SK-N-SH treated with all-trans-retinoic acid at 6 μM for 48 hours (cell line): ENCODE data around the gene HDAC10.

ENCODE experiments used
- ARNTL ChIP-seq: fragments of 450-650 bp; formaldehyde crosslinking; IDR thresholded peaks from 2 replicates; pipeline ENCODE4 v1.5.0; 2020; ENCODE audit warnings: low read depth, mild to moderate bottlenecking, moderate library complexity, borderline replicate concordance
- OSR1 ChIP-seq: fragments of 250-450 bp; sonication (Bioruptor Pico); IDR thresholded peaks from 2 replicates; pipeline ENCODE4 v1.8.0; 2022; ENCODE audit warnings: moderate library complexity, mild to moderate bottlenecking, inconsistent platforms
- PPARA ChIP-seq: fragments of 250-450 bp; sonication (Bioruptor Pico); IDR thresholded peaks from 2 replicates; pipeline ENCODE4 v1.5.0; 2020; ENCODE audit warnings: mild to moderate bottlenecking, borderline replicate concordance
- RARB ChIP-seq: fragments of 250-450 bp; sonication (Bioruptor Pico); IDR thresholded peaks from 2 replicates; pipeline ENCODE4 v1.8.0; 2021; ENCODE audit warnings: mild to moderate bottlenecking, moderate library complexity
- TCF4 ChIP-seq: fragments of 250-450 bp; sonication (Bioruptor Pico); IDR thresholded peaks from 2 replicates; pipeline ENCODE4 v1.8.0; 2021; ENCODE audit warnings: mild to moderate bottlenecking, moderate library complexity, borderline replicate concordance
- ZFP30 ChIP-seq: fragments of 450-650 bp; formaldehyde crosslinking; IDR thresholded peaks from 2 replicates; pipeline ENCODE4 v1.5.0; 2022; ENCODE audit warnings: mild to moderate bottlenecking, moderate library complexity
- ZNF70 ChIP-seq: fragments of 450-650 bp; formaldehyde crosslinking; IDR thresholded peaks from 2 replicates; pipeline ENCODE4 v1.5.0; 2020; ENCODE audit warnings: mild to moderate bottlenecking, moderate library complexity
- ZNF8 ChIP-seq: fragments of 450-650 bp; formaldehyde crosslinking; IDR thresholded peaks from 2 replicates; pipeline ENCODE4 v1.5.0; 2020; ENCODE audit warnings: mild to moderate bottlenecking, moderate library complexity
- TF ChIP-seq, protein P1 (sequence below): fragments of 250-450 bp; sonication (Bioruptor Pico); IDR thresholded peaks from 2 replicates; pipeline ENCODE4 v1.8.0; 2020; ENCODE audit warnings: mild to moderate bottlenecking, moderate library complexity, borderline replicate concordance
- TF ChIP-seq, protein P2 (sequence below): fragments of 250-450 bp; sonication (Bioruptor Pico); IDR thresholded peaks from 2 replicates; pipeline ENCODE4 v1.5.1; 2020; ENCODE audit warnings: low read depth, mild to moderate bottlenecking, moderate library complexity
- TF ChIP-seq, protein P3 (sequence below): fragments of 250-450 bp; sonication (Bioruptor Pico); IDR thresholded peaks from 2 replicates; pipeline ENCODE4 v1.5.0; 2020; ENCODE audit warnings: mild to moderate bottlenecking, moderate library complexity

DNA sequence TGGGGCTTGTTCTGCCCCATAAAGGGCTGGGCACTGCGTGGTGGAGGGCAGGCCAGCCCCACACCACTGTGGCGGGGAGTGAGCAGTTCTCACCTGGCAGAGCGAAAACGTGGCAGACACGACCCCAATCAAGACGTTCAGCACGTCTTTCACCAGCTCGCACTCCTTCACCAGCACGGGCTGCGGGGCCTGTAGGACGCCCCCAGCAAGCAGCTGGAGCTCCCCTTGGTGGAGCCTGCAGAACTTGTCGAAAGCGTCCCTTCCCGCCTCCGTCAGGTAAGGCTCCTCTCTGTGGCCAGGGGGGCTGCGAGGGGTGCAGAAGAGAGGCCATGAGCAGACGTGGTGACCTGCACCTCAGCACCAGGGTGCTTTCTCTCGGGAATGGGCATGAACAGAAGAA, 17.8 kb downstream of the HDAC10 start:
- TF ChIP-seq ARNTL (CRISPR knock-in tag) (no peak), ZNF70 (CRISPR knock-in tag) (no peak), OSR1 (no peak), ZNF8 (CRISPR knock-in tag) (no peak), TCF4 (no peak), ZFP30 (CRISPR knock-in tag) (no peak), RARB (CRISPR knock-in tag) (no peak), PPARA (CRISPR knock-in tag) (no peak)
- TF ChIP-seq, protein P1, sequence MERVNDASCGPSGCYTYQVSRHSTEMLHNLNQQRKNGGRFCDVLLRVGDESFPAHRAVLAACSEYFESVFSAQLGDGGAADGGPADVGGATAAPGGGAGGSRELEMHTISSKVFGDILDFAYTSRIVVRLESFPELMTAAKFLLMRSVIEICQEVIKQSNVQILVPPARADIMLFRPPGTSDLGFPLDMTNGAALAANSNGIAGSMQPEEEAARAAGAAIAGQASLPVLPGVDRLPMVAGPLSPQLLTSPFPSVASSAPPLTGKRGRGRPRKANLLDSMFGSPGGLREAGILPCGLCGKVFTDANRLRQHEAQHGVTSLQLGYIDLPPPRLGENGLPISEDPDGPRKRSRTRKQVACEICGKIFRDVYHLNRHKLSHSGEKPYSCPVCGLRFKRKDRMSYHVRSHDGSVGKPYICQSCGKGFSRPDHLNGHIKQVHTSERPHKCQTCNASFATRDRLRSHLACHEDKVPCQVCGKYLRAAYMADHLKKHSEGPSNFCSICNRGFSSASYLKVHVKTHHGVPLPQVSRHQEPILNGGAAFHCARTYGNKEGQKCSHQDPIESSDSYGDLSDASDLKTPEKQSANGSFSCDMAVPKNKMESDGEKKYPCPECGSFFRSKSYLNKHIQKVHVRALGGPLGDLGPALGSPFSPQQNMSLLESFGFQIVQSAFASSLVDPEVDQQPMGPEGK (CRISPR knock-in tag): no peak
- TF ChIP-seq, protein P2, sequence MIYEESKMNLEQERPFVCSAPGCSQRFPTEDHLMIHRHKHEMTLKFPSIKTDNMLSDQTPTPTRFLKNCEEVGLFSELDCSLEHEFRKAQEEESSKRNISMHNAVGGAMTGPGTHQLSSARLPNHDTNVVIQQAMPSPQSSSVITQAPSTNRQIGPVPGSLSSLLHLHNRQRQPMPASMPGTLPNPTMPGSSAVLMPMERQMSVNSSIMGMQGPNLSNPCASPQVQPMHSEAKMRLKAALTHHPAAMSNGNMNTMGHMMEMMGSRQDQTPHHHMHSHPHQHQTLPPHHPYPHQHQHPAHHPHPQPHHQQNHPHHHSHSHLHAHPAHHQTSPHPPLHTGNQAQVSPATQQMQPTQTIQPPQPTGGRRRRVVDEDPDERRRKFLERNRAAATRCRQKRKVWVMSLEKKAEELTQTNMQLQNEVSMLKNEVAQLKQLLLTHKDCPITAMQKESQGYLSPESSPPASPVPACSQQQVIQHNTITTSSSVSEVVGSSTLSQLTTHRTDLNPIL (CRISPR knock-in tag): no peak
- TF ChIP-seq, protein P3, sequence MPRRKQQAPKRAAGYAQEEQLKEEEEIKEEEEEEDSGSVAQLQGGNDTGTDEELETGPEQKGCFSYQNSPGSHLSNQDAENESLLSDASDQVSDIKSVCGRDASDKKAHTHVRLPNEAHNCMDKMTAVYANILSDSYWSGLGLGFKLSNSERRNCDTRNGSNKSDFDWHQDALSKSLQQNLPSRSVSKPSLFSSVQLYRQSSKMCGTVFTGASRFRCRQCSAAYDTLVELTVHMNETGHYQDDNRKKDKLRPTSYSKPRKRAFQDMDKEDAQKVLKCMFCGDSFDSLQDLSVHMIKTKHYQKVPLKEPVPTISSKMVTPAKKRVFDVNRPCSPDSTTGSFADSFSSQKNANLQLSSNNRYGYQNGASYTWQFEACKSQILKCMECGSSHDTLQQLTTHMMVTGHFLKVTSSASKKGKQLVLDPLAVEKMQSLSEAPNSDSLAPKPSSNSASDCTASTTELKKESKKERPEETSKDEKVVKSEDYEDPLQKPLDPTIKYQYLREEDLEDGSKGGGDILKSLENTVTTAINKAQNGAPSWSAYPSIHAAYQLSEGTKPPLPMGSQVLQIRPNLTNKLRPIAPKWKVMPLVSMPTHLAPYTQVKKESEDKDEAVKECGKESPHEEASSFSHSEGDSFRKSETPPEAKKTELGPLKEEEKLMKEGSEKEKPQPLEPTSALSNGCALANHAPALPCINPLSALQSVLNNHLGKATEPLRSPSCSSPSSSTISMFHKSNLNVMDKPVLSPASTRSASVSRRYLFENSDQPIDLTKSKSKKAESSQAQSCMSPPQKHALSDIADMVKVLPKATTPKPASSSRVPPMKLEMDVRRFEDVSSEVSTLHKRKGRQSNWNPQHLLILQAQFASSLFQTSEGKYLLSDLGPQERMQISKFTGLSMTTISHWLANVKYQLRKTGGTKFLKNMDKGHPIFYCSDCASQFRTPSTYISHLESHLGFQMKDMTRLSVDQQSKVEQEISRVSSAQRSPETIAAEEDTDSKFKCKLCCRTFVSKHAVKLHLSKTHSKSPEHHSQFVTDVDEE (CRISPR knock-in tag): no peak
